ENCODE data around the gene NDUFA1. TPM values are rescaled to one million over a fixed set of nuclear protein-coding genes. Genes with fewer than 3 reads are reported as not detected.
A peak's percentile ranks its signal among the peaks of the same experiment; 100 is the strongest.

Gene NDUFA1
- total RNA-seq, 2 donors from 2014 or later, result 63.9 to 87.5 TPM

GRCh38 chrX:119895843-119896326, 24.3 kb downstream of the NDUFA1 start, which contains the start of gene AKAP14:
Gene AKAP14 (plus strand): TSS chrX:119895893. CDS start chrX:119903224, 7,331 bp downstream.
- Histone ChIP-seq H3K27me3 (ENCODE audit: control insufficient read depth, insufficient read depth, low read length, poor library complexity, severe bottlenecking) (no peaks in the 10 kb centered on the region), H3K9ac (ENCODE audit: extremely low read depth, low read length, poor library complexity, severe bottlenecking) (no peak within 1 kb of the TSS), H3K9me3 (ENCODE audit: control insufficient read depth, low read length) (no peaks in the 10 kb centered on the region), H3K4me1 (ENCODE audit: control insufficient read depth, insufficient read depth, low read length) (no peaks in the 10 kb centered on the region), H3K36me3 (ENCODE audit: control insufficient read depth, insufficient read depth, low read length) (no peaks in the 10 kb centered on the region), H3K4me3 (ENCODE audit: low read length) (no peak within 1 kb of the TSS), H3K27ac (ENCODE audit: low read depth, low read length) (no peak within 1 kb of the TSS)
- Mint-ChIP-seq H3K4me3 (no peak within 1 kb of the TSS), H3K27ac (no peak within 1 kb of the TSS), H3K36me3 (ENCODE audit: low read depth) (no peaks in the 10 kb centered on the region), H3K4me1 (no peaks in the 10 kb centered on the region), H3K9me3 (peaks cover 52% of the 10 kb centered on the region), H3K27me3 (ENCODE audit: insufficient read depth) (no peaks in the 10 kb centered on the region)
- TF ChIP-seq CTCF (conservative IDR thresholded peaks at IDR 0.05), result no peak
- 65% methylated on average over 4 of the region's 4 CpGs; no CpG with 5 or more reads in 1 of the 2 experiments for WGBS, 2 experiments (ENCODE audit: insufficient coverage in 1 of 2, insufficient read length in 1 of 2)
- peak; percentile 58 for DNase-seq

GRCh38 chrX:119899125-119899524, 27.5 kb downstream of the NDUFA1 start:
- no peak overlapping the region for H3K4me3 ChIP-seq (ENCODE audit: low read length)
- no peaks in the 10 kb centered on the region for H3K36me3 Mint-ChIP-seq (ENCODE audit: low read depth)
- no peaks in the 10 kb centered on the region for H3K4me1 ChIP-seq (ENCODE audit: control insufficient read depth, insufficient read depth, low read length)
- no peaks in the 10 kb centered on the region for H3K9me3 ChIP-seq (ENCODE audit: control insufficient read depth, low read length)
- no peak overlapping the region for H3K9ac ChIP-seq (ENCODE audit: extremely low read depth, low read length, poor library complexity, severe bottlenecking)
- H3K27me3 ChIP-seq (ENCODE audit: control insufficient read depth, insufficient read depth, low read length, poor library complexity, severe bottlenecking), result no peaks in the 10 kb centered on the region
- no peaks in the 10 kb centered on the region for H3K36me3 ChIP-seq (ENCODE audit: control insufficient read depth, insufficient read depth, low read length)
- 42% methylated on average over 2 of the region's 2 CpGs; no CpG with 5 or more reads in 1 of the 2 experiments for WGBS, 2 experiments (ENCODE audit: insufficient coverage in 1 of 2, insufficient read length in 1 of 2)
- peaks cover 47% of the 10 kb centered on the region for H3K9me3 Mint-ChIP-seq
- H3K27ac Mint-ChIP-seq, result no peak overlapping the region
- no peaks in the 10 kb centered on the region for H3K27me3 Mint-ChIP-seq (ENCODE audit: insufficient read depth)
- no peak overlapping the region for H3K27ac ChIP-seq (ENCODE audit: low read depth, low read length)
- no peak overlapping the region for H3K4me3 Mint-ChIP-seq
- no peaks in the 10 kb centered on the region for H3K4me1 Mint-ChIP-seq
- no peak for TF ChIP-seq CTCF (conservative IDR thresholded peaks at IDR 0.05)
- DNase-seq, result no peak

GRCh38 chrX:119900976-119901375, 29.3 kb downstream of the NDUFA1 start:
- Histone ChIP-seq H3K27ac (ENCODE audit: low read depth, low read length) (no peak overlapping the region), H3K36me3 (ENCODE audit: control insufficient read depth, insufficient read depth, low read length) (no peaks in the 10 kb centered on the region), H3K4me3 (ENCODE audit: low read length) (no peak overlapping the region), H3K4me1 (ENCODE audit: control insufficient read depth, insufficient read depth, low read length) (no peaks in the 10 kb centered on the region), H3K9me3 (ENCODE audit: control insufficient read depth, low read length) (no peaks in the 10 kb centered on the region), H3K9ac (ENCODE audit: extremely low read depth, low read length, poor library complexity, severe bottlenecking) (no peak overlapping the region), H3K27me3 (ENCODE audit: control insufficient read depth, insufficient read depth, low read length, poor library complexity, severe bottlenecking) (no peaks in the 10 kb centered on the region)
- H3K4me1 Mint-ChIP-seq, result no peaks in the 10 kb centered on the region
- DNase-seq, result no peak
- WGBS, 2 experiments (ENCODE audit: insufficient coverage in 1 of 2, insufficient read length in 1 of 2), result 100% methylated on average over 1 of the region's 1 CpG; no CpG with 5 or more reads in 1 of the 2 experiments
- peaks cover 52% of the 10 kb centered on the region for H3K9me3 Mint-ChIP-seq
- no peaks in the 10 kb centered on the region for H3K36me3 Mint-ChIP-seq (ENCODE audit: low read depth)
- H3K27ac Mint-ChIP-seq, result no peak overlapping the region
- no peaks in the 10 kb centered on the region for H3K27me3 Mint-ChIP-seq (ENCODE audit: insufficient read depth)
- no peak for TF ChIP-seq CTCF (conservative IDR thresholded peaks at IDR 0.05)
- no peak overlapping the region for H3K4me3 Mint-ChIP-seq

Data from endodermal cell (in vitro differentiated cells).